ENCODE results near the gene PTGFRN.

Gene PTGFRN

GRCh38 chr1:117026361-117026760, 116.6 kb downstream of the PTGFRN start:
- in situ Hi-C loops (cut with MboI; ENCODE audit: low sequenced_read_pairs): no loop called here

DNA sequence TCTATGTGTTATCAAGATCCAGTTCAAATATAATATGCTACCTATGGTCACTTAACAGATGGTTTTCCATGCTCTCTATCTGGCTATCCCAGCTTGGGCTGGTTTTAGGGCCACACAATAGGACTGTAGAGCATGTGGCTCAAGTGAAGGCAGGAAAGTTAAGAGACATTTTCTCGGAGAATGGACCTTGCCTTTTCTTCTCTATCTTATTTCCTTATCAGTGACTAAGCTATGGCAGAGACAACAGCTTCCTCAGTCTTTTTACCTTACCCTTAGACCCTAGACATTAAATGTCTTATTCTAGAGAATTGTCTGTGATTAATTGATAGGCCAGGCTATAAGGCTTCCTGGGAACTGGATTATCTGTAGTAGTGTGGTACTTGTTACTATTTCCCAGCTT, 120.0 kb downstream of the PTGFRN start:
- in situ Hi-C loops (cut with MboI; ENCODE audit: low sequenced_read_pairs): no loop called here

- in situ Hi-C loops (cut with MboI; ENCODE audit: low sequenced_read_pairs): no loop called here
Measured at GRCh38 chr1:117030271-117030877, 120.7 kb downstream of the PTGFRN start.

- in situ Hi-C loops (cut with MboI; ENCODE audit: low sequenced_read_pairs): no loop called here
Measured at GRCh38 chr1:117032266-117032665, 122.5 kb downstream of the PTGFRN start.

DNA sequence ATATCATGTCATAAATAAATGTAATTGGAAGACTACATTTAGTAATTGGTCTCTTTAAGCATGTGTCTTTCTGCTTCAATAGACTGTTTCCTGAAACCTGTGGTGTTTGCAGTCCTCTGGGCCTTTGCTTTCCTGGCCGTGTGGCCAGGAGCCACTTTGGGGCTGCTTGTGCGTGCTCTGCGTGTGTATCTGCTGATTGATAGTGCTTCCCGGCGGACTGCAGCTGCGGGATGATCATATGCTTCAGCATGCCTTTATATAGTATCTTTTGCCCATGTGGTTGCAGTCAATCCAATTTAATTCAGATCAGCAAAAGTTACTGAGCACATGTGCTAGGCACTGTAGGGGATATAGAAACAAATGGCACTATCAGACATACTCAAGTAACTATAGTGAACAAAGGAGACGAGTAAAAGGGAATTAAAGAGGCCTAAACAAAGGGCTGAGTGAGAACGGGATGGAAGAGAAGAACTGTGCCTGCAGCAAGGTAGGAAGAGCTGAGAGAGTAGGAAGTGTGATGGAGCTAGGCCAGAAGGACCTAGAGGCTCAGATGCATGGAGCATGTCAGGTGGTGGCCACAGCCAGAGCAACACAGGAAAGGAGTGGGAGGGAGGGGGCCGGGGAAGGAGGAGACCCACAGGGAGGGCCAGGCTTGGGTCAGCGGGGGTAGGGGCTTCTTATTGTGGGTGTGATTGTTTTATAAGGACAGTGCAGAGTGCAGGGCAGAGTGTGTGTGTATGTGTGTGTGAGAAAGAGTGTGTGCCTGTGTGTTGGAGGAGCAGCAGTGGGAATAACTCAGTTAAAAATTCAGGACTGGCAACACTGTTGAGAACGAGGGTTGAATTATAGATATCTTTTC, 123.2 kb downstream of the PTGFRN start:
- in situ Hi-C loops (cut with MboI; ENCODE audit: low sequenced_read_pairs): no loop called here

- in situ Hi-C loops (cut with MboI; ENCODE audit: low sequenced_read_pairs): no loop called here
Measured at GRCh38 chr1:117033772-117034171, 124.1 kb downstream of the PTGFRN start.

DNA sequence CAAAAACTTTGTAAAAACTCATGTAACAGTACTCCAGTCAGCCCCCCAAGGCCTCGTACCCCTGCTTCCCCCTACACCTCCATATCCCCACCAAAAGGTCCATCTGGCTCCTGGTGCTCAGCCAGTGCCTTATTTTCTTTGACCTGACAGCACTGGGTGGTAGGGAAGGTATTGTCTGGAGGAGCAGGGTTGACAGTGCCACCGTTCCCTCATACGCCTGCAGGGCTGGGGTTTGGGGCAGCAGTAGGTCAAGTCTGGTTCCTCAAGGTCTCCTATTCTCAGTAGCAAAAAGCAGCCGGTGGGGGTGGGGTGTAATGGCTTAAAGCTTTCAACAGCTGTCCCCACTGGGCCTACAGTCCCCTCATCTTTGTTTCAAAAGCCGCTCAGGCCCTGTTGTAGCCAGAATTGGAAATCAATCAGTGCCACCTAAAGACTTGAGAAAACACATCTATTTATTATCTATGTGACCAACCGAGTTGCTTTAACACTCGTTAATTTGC, 125.1 kb downstream of the PTGFRN start:
- in situ Hi-C loops (cut with MboI; ENCODE audit: low sequenced_read_pairs): no loop called here

DNA sequence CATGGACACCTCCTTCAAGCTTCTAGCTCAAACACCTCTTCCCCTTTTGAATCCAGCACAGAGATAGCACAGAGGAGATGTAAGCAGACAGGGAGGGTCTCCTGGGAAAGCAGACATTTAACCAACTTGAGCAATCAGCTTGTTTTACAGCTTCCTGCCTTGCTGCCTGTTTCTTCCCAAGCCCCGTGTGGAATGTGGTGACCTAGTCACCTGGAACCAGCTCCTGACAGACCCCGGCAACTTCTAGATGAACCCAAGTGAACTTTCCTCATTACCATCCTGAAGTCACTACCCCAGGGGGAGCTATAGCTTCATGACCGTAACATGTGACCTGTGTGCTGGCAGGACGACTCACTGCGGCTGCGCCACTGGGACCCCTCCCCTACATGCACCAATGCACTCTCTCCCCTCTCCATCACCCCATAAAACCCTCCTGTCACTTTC, 126.3 kb downstream of the PTGFRN start:
- in situ Hi-C loops (cut with MboI; ENCODE audit: low sequenced_read_pairs): no loop called here

DNA sequence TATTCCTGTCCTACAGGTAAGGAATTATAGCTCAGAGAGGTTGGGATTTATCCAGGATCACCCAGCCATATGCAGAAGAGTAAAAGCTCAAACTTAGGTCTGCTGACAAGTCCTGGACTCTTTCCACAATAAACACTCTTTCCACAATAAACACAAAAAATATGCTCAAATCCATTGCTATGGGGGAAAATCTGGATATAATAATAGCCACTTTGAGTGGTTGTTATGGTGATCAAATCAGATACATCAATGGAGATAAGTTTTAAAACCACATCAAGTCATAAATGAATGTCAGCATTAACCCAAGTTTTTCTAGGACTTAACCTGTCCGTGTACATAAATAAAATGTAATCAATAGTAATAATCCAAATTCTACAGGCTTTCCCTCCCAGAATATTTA, 128.1 kb downstream of the PTGFRN start:
- in situ Hi-C loops (cut with MboI; ENCODE audit: low sequenced_read_pairs): no loop called here

DNA sequence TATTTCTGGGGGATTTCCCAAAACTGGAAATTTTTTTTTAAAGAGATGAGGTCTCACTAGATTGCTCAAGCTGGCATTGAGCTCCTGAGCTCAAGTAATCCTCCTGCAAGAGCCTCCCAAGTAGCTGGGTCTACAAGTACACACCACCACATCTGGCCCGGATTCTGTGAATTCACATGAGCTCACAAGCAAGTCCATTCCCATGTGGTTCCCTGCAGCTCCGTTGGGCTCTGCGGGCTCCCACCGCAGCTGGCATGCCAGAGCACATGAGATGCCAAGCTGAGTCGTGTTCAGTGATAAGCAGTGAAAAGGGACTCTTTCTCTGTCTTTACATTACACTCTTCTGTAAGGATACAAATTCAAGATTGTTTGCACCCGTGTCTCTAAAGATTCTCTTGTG, 128.5 kb downstream of the PTGFRN start:
- in situ Hi-C loops (cut with MboI; ENCODE audit: low sequenced_read_pairs): no loop called here
